Ramos (cell line): ENCODE measurements around the gene HADHB.
"Not testable (repeated sequence)": the region's sequence is repeated elsewhere in the genome, so short reads cannot be mapped to it uniquely, and the experiment has no call there.

Experiments used
- in situ Hi-C: fragments of 300-500 bp; cut with MboI; formaldehyde crosslinking; loops from one replicate; pipeline ENCODE4 v1.14.3; 2022; ENCODE audit warnings: low sequenced_read_pairs; ENCODE audit not compliant: unreplicated experiment

Gene HADHB

DNA sequence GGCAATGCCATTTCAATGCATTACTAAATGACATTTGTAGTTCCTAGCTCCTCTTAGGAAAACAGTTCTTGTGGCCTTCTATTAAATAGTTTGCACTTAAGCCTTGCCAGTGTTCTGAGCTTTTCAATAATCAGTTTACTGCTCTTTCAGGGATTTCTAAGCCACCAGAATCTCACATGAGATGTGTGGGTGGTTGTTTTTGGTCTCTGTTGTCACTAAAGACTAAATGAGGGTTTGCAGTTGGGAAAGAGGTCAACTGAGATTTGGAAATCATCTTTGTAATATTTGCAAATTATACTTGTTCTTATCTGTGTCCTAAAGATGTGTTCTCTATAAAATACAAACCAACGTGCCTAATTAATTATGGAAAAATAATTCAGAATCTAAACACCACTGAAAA, 45.3 kb downstream of the HADHB start:
- in situ Hi-C loops, result no loop called here

DNA sequence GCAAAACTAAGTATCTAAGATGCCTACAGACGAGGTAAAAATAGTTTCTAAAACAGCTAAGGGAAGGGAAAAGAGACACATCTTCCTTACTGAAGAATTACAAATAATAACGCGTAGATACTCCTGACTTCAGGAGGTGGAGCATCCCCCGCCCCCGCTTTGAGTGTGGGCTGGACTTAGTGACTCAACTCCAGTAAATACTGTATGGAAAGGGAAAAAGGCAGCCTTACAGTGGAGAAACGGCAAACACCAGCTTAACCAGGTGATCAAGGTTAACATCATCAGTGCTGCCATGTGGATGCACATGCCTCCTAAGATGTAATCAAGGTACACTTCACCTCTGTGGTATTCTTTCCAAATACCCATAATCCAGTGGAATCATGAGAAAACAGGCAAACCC, 47.9 kb downstream of the HADHB start:
- in situ Hi-C loops, result no loop called here

DNA sequence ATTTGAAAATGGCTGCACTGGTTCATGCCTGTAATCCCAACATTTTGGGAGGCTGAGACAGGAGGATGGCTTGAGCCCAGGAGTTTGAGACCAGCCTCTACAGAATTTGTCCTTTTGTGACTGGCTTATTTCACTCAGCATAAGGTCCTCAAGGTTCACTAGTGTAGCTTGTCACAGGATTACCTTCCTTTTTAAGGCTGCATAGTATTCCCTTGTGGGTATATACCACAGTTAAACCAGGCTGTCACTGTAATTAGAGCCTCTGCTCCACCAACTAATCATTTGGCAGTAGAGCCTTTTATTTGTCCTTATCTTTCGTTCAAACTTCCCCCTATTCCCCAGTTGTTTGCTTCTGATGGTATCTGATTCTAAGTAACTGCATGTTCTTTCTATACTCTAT, 50.8 kb downstream of the HADHB start:
- in situ Hi-C loops, result no loop called here

DNA sequence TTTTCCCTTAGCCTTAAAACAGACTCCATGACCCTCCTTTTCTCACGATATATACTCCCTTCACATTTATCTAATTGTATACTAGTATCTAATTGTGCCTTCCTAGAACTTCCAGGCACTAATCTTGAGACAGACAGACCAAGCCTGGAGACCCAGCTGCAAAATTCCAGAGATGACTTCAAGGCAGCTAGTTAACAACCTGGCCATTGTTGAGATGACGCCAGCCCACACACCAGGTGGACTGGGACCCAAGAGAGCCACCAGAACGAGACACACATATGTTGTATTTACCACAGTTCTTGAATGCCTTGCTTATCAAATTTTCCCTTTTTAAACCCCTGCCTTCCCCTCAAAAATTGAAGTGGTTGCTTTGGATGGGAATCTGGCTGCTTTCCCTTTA, 52.3 kb downstream of the HADHB start:
- in situ Hi-C loops, result no loop called here

DNA sequence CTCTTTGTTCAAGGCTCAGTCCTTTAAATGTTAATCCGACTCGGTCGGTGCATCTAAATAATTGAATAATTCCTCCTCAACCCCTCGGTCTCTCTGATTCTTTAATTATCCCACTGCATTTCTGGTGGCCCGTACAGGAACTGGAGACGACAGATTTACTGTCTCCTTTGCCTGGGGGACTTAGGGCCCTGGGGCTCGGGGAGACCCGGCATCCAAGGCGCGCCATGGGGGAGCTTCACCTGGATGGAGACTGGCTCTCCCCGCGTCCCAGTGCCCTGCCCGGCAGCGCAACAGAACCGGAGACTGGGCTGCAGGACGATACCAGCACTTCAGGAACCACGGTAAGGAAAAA, 53.5 kb downstream of the HADHB start:
- in situ Hi-C loops, result no loop called here

DNA sequence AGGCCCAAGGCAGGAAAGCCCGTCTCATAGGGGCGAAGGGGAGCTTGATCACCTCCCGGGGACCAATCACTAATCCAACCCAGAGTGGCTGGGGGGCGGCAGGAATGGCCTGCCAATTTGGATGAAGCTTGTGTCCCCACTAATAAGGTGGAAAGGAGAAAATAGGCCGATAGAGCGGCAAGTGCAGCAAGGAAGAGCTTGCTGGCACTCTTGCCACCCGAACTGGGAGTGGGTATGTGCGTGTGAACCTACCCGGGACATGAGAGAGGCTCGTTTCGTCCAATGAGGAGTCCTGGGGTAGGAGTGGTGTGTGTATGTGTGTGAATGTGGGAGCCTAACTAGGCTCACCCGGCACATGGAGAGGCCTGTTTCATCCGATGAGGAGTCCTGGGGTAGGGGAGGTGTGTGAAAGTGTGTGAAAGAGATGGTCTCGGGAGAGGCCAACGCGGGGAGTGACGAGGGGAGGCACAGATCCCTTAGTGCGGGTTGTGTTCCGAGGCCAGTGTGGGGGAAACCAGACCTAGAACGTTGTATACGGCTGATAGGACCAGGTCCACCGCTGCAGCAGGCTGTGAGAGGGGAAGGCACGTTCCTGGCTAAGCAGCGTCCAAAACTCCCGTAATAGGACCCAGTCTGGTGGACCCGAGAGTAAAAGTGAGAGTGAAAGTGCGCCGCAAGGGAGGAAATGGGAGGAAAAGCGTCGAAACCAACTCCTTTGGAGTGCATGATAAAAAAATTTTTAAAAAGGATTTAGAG, 54.1 kb downstream of the HADHB start:
- in situ Hi-C loops, result no loop called here

DNA sequence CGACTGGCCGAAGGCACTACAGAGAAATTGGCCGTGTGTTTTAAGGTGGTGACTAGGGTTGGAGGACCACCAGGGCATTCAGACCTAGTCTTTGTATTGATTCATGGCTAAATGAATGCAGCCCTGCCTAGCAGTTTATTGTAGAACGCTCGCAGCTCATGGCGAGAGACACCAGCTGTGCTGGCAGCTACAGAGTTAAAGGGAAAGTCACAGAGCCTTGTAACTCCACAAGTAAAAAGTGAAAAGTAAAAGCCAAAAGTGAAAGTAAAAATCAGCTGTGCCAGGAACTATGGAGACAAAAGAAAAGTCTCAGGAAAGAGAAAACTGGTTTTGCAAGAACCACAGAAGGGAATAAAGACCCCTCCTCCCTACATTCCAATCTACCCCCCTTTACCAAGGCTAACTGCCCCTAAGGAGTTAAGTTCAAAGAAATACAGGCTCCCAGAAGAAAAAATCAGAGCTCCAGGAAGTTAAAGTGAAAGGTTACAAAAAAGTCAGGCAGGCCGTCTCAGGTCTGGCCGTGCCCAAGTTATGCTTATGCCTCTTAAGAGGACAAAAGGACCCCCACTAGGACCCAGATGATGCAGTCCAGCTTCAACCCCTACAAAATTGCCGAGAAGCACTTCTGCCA, 54.8 kb downstream of the HADHB start:
- in situ Hi-C loops, result no loop called here

DNA sequence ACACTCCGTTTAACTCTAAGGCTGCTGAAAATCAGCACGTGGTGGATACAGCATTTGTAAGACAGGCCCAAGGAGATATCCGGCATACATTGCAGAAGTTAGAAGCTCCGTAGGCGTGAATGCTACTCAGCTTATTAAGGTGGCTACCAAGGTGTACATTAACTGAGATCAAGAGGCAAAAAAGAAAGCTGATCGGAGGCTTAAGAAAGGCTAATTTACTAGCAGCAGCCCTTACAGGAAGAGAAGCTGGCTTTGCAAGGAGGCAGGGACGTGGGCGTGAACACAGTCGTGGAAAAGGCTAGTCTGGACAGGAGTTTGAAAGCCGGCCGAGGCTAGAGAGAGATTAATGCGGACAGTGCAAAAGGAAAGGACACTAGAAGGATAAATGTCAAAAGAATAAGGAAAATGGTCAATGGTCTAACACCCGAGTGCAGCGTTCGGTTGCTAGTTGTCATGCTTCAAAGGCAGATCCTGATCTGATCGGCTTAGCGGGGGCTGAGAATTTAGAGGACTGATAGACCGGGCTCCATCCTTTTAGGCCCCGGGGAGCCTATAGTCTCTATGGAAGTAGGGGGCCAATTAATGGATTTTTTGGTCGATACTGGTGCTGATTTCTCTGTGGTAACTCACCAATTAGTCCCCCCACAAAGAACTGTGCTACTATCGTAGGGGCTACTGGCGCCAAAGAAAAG, 55.6 kb downstream of the HADHB start:
- in situ Hi-C loops, result no loop called here

DNA sequence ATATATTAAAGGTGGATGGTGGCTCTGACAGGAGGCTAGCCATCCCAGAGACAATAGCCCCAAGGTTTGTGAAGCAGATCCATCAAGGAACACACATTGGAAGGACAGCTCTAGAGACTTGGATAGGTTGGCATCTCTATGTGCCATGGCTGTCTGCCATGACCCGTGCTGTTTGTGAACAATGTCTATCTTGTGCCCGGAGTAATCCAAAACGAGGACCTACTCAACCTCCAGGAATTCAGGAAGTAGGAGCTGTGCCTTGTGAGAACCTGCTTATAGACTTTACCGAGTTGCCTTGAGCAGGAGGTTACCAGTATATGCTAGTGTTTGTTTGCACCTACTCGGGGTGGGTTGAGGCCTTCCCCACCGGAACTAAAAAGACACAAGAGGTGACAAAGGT, 58.1 kb downstream of the HADHB start:
- in situ Hi-C loops, result no loop called here

DNA sequence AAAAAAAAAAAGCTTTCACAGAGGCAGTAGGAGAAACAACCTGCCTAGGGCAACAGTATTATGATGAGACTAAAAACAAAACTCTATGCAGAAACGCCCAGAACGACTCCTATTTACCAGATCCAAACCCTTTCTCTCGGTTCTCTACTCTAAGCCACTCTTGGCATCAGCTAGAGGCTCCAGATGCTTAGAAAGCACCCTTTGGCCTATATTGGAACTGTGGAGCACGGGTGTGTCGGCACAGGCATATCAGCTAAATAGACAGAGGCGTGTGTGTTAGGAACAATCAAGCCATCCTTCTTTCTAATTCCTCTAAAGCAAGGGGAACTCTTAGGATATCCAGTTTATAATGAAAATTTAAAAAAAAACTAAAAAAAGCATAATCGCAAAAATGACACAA, 60.4 kb downstream of the HADHB start:
- in situ Hi-C loops, result not testable (repeated sequence)

DNA sequence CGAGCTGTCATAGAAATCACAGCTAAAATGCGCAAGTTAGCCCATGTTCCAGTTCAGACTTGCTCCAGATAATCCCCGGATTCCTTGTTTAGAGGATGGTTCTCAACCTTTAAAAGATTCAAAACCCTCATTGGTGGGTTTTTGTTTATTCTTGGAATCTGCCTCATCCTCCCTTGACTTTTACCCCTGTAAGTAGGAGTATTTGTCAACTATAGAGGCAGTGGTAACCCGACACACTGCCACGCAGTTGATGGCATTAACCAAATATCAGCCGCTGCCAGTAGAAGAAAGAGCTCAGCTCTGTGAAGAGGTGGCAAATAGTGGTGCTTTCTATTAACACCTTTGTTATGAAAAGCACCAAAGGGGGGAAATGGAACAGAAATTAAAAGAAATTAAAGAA, 60.8 kb downstream of the HADHB start:
- in situ Hi-C loops, result no loop called here

DNA sequence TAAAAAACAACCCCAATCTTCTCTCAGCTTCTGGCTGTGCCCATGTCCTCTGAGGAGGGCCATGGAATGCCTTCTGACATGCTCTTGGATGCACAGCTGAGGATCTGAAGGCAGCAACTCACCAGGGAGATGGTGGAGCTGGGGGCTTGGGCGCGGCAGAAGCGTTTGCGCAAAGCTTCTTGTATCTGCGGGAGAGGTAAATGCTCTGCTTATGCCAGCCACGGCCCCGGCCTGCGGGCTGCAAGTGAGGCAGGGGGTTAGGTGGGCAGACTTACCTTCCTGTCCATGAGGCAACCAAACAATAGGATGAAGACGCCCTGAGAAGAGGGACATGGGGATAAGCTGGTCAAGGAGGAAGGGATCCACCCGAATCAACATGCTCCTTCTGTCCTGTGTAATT, 65.2 kb downstream of the HADHB start:
- in situ Hi-C loops, result no loop called here

DNA sequence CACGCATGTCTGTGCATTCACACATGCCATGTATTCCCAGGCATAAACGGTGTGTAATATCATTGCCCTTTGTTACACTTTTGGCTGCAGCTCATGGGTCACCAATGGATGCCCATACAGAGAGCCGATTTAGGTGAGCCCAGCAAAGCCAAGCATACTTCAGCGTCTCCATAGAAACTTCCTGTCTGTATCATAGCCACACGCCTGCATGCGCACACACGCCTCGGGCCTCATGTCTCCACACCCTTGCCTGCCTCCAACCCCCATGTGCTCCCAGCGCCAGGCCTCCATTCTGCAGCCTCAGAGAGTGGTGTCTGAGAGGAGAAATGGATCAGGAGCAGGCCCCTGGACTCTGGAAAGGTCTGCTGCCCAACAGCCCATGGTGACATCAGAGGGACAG, 67.7 kb downstream of the HADHB start:
- in situ Hi-C loops, result no loop called here

DNA sequence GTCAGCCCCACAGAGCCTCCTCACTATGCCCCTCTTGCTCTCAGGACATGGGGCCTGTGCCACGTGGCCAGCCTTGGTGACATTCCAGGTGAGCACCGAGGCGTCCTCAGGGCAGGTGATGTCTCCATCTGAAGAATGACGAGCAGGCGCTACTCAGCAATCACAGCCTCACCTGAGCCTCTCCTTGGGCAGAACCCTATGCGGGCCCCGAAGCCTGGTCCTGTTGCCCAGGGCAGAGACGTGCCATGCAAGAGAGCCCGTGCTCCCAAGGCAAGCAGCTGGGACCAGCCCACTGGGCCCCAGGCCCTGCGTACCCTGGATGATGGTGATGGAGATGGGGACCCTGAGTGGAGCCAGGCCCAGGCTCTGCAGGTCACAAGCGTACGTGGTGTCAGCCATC, 68.7 kb downstream of the HADHB start:
- in situ Hi-C loops, result no loop called here

DNA sequence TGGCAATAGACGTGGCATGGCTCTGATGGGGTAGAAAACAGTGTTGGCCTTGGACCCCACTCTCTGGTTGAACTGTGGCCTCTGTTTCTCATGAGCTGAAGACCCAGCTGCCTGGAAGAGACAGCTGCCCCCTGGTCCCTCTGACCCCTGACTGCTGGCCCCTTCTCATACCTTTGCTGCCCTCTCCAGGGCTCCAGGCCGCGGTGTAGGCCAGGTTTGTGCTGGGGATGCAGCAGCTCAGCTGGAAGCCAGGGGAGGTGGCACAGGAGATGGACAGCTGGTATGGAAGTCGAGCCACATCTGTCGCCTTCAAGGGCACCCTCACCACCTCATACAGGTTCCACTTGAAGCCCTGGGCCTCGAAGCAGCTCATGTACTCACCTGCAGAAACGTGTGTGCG, 69.5 kb downstream of the HADHB start:
- in situ Hi-C loops, result no loop called here

DNA sequence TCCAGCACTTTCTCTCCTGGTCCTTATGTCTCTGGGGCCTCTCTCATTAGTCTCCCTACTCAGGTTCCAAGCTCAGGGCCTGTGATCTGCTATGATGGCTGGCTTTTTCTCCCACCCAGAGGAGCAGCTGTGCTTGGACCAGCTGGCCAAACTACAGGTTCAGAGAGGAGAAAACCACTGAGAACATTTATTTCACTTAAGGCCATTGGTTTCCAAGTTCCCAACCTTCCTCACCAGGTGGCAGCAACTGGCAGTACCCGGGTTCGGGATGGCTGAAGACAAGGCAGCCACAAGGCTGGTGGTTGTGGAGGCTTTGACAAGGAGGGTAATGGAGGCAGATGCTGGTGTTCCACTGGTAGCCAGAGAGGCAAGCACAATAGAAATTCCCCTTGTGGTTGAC, 71.3 kb downstream of the HADHB start:
- in situ Hi-C loops, result no loop called here

DNA sequence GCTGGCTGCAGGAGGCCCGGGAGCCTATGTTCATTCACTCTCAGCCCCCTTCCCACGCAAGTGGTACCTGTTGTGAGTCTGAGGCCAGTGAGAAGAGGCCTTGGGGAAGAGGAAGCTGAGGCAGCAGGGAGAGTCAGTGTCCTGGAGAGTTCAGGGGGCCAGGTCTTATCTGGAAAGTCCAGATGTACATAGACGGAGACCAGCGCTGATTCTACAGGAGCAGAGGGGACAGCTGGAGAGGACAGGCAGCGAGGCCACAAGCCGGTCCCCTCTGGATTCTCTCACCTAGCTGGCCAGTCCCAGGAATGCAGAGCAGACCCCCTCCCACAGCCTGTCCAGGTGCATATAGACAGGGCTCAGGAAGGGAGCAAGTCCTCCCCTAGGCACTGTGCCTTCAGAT, 72.1 kb downstream of the HADHB start:
- in situ Hi-C loops, result no loop called here

DNA sequence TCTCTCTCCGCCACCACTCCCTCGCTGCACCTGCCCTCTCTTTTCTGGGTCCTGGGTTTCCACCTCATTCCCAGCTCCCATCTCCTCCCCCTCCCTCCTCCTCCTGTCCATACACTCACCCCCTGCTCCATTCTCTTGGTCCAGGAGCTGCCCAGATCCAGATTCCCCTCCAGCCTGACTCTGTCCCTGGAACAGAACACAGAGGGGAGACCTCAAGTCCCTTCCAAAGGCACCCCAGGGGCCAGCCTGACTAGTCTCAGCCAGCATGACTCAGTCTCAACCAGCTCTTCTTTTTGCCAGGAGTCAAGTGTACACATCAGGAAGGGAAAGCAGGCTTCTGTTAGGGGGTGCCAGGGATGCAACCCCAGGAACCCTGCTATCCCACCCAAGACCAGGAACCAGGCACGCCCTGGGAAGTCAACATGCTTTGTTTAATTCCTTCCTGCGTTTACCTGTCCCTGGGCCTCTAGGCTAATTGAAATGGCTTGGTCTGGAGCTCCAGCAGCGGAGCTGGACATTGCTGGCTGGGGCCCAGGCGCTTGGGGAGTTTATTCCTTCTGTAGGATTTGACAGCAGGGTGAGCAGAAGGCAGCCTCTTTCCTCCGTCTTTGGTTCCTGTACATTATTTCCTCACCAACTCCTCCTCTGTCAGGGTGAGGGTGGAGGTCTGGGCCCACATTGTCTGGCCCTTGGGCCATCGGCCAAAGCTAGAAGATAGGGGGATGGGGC, 72.8 kb downstream of the HADHB start:
- in situ Hi-C loops, result no loop called here

DNA sequence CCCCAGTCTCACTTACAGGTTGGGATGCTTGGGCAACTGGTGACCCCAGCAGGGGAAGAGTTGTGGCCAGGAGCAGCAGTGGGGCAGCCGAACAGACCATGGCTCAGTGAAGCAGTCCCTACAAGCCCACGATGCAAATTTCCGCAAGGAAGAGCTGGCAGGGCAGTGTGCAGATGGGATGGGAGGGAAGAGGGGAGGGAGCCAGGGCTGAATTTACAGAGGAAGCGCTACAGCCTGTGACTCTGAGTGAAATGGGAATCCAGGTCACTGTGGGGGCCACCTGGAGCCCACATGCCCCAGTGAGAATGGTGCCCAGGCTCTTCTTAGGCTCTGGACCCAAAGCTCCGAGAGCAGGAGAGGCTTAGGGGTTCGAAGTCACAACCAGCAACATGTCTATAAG, 74.2 kb downstream of the HADHB start:
- in situ Hi-C loops, result no loop called here

DNA sequence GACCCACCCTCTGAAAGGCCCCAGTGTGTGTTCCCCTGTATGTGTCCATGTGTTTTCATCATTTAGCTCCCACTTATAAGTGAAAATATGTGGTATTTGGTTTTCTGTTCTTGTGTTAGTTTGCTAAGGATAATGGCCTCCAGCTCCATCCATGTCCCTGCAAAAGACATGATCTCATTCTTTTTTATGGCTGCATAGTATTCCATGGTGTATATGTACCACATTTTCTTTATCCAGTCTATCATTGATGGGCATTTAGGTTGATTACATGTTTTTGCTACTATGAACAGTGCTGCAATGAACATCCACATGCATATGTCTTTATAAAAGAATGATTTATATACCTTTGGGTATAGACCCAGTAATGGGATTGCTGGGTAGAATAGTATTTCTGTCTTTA, 79.7 kb downstream of the HADHB start:
- in situ Hi-C loops, result loop anchor here (10.0 kb wide), 1 partner anchor 160 kb away; no protein-coding TSS in a partner anchor

DNA sequence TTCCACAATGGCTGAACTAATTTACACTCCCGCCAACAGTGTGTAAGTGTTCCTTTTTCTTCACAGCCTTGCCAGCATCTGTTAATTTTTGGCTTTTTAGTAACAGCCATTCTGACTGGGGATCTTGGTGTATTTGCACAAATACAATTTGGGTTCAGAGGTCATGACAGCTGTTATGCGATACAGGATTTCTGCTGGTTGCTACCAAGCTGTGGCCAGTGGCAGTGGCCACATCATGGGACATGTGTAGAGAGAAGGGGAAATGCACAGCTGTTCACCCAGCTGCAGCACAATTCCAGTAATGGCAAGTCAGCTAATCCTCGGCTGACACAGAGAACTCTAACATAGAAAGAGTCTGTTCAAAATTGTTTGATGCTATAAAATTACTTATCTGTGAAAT, 80.2 kb downstream of the HADHB start:
- in situ Hi-C loops, result loop anchor here (10.0 kb wide), 1 partner anchor 160 kb away; no protein-coding TSS in a partner anchor
